ENCODE measurements around the gene SMYD4.
A peak's percentile ranks its signal among the peaks of the same experiment; 100 is the strongest.
"Not testable (repeated sequence)": the region's sequence is repeated elsewhere in the genome, so short reads cannot be mapped to it uniquely, and the experiment has no call there.

Gene SMYD4

GRCh38 chr17:1871756-1872155 is 42.1 kb upstream of the SMYD4 start:
- DNase-seq (ENCODE audit: low read depth): no peak
- TF ChIP-seq CTCF (conservative IDR thresholded peaks at IDR 0.05; ENCODE audit: low read depth, low read length): no peak
- H3K4me3 ChIP-seq (ENCODE audit: low read length): no peak overlapping the region

DNA sequence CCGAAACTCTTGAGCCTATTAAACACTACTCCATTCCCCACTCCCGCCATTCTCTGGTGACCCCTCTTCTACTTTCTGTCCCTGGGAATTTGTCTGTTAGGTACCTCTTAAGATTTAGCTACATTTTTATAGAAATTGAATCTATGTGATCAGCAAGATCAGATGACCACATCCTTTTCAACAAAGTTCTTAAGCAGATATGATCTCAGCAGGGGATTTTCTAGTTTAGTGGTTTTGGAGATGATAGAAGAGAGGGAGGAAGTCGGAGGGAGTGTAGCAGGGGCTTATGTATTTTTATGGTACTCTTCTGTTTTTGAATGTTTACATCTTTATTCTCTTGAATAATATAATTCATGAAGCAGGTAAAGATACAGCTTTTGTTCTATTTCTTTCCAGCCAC is 40.9 kb upstream of the SMYD4 start:
- DNase-seq (ENCODE audit: low read depth): no peak
- no peak overlapping the region for H3K4me3 ChIP-seq (ENCODE audit: low read length)
- no peak for TF ChIP-seq CTCF (conservative IDR thresholded peaks at IDR 0.05; ENCODE audit: low read depth, low read length)

DNA sequence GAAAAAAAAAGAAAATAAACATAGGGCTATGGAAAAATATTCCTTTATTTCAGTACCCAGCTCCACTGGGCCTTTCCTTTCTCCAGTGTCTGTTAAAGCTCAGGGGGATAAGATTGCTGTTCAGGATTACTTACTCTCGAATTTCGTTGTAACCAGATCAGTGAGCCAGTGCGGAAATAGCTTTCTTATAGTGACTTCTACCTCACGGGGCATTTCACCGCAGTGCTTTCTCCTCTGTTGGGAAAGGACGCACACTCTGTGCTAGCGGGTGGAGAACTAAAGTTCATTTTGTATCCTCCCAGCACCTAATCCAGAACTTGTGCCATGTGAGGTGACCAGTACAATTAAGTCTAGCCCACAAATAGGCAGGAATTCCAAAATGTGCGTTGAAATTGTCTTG is 38.4 kb upstream of the SMYD4 start:
- DNase-seq (ENCODE audit: low read depth): no peak
- no peak overlapping the region for H3K4me3 ChIP-seq (ENCODE audit: low read length)
- no peak for TF ChIP-seq CTCF (conservative IDR thresholded peaks at IDR 0.05; ENCODE audit: low read depth, low read length)

- DNase-seq (ENCODE audit: low read depth): no peak
- H3K4me3 ChIP-seq (ENCODE audit: low read length): no peak overlapping the region
- no peak for TF ChIP-seq CTCF (conservative IDR thresholded peaks at IDR 0.05; ENCODE audit: low read depth, low read length)
Observed at GRCh38 chr17:1867307-1867706, 37.6 kb upstream of the SMYD4 start.

DNA sequence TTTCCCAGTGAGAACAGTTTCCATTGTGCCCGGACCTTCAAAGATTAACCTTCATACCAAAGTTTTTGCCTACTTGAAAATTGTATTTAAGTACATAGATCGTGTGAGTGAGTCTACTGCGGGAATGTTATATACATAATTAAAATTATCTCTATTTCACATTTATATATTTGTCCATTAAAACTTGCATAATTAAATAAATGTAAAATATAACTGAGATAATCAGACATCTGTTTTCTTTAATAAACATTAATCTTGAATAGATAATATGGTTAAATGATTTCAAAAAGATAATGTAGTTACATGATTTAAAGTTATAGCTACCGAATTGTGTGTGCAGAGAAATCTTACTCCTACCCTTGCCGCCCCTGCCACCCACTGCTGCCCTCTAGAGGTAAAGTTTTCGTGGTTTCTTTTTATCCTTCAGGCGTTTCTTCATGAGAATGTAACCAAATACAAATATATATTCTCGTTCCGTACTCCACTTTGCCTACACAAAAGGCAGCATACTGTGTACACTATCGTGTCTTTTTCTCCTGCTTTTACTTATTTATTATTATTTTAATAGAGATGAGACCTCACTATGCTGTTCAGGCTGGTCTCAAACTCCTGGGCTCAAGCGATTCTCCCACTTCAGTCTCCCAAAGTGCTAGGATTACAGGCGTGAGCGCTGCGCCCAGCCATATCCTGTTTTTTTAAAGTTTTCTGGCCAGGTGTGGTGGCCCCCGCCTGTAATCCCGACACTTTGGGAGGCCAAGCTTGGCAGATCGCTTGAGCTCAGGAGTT is 35.7 kb upstream of the SMYD4 start:
- DNase-seq (ENCODE audit: low read depth): no peak
- no peak overlapping the region for H3K4me3 ChIP-seq (ENCODE audit: low read length)
- TF ChIP-seq CTCF (conservative IDR thresholded peaks at IDR 0.05; ENCODE audit: low read depth, low read length): peak; percentile 68

DNA sequence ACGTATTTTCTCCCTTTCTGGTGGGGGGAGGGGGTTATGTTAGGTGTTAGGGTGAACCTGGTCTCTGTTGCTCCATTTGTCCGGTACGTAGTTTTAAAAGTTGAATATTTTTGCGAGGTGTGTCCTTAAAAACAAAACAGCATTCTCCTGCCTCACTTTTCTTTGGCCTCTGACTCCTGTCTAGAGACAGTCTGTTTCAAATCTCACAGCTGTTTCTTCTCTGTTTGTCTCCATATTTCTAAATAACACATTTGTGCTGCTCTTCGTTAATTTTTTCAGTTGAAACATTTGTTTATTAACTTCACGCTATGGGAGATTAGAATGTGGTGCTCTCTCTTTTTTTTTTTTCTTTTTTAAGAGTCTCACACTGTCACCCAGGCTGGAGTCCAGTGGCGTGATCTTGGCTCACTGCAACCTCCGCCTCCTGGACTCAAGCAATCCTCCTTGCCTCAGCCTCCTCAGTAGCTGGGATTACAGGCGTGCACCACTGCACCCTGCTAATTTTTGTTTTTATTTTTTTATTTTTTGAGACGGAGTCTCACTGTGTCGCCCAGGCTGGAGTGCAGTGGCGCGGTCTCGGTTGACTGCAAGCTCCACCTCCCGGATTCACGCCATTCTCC is 31.8 kb upstream of the SMYD4 start:
- no peak overlapping the region for H3K4me3 ChIP-seq (ENCODE audit: low read length)
- TF ChIP-seq CTCF (conservative IDR thresholded peaks at IDR 0.05; ENCODE audit: low read depth, low read length): no peak
- DNase-seq (ENCODE audit: low read depth): no peak

DNA sequence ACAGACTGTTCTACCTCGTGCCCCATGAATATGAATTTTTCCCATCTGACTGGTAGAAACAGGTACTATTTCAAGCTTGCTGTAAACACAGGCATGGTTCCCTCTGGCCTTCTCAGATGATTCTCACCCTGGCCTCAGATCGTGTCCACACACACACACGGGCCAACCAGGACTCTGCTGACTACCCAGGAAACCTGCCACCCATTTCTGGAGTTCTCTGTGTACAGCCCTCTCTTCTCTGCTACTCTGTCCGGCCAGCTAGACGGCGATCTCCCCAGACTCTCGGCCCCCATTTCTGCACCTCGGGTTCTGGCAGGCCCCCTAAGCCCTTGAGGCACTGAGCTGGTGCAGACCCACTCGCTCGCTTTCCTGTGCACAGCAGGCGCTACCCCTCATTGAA is 31.3 kb upstream of the SMYD4 start:
- no peak overlapping the region for H3K4me3 ChIP-seq (ENCODE audit: low read length)
- TF ChIP-seq CTCF (conservative IDR thresholded peaks at IDR 0.05; ENCODE audit: low read depth, low read length): no peak
- DNase-seq (ENCODE audit: low read depth): no peak

DNA sequence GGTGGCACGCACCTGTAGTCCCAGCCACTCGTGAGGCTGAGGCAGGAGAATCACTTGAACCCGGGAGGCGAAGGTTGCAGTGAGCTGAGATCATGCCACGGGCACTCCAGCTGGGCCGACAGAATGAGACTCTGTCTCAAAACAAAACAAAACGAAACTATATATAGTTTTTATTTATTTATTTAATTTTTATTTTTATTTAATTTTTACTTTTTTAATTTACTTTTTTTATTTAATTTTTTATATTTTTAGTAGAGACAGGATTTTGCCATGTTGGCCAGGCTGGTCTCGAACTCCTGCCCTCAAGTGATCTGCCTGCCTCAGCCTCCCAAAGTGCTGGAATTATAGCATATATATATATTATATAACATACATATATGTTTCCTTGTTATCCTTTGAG is 26.8 kb upstream of the SMYD4 start:
- DNase-seq (ENCODE audit: low read depth); H3K4me3 ChIP-seq (ENCODE audit: low read length): not testable (repeated sequence)
